Stimulated activated CD4-positive, alpha-beta T cell treated with anti-CD3 and anti-CD28 coated beads, Interleukin-12 subunit alpha, Interleukin-12 subunit beta, amount 100 ng/mL, for 48 hours (primary cell): ENCODE results near the gene METTL1.
"Not testable (repeated sequence)": the region's sequence is repeated elsewhere in the genome, so short reads cannot be mapped to it uniquely, and the experiment has no call there.

Source experiments
- DNase-seq, 3 donors: peaks; one replicate each; pipeline ENCODE4 v3.0.0-alpha.2; 2020; ENCODE audit warnings: low read depth in 2 of 3, low spot score in 1 of 3

METTL1 gene

DNA sequence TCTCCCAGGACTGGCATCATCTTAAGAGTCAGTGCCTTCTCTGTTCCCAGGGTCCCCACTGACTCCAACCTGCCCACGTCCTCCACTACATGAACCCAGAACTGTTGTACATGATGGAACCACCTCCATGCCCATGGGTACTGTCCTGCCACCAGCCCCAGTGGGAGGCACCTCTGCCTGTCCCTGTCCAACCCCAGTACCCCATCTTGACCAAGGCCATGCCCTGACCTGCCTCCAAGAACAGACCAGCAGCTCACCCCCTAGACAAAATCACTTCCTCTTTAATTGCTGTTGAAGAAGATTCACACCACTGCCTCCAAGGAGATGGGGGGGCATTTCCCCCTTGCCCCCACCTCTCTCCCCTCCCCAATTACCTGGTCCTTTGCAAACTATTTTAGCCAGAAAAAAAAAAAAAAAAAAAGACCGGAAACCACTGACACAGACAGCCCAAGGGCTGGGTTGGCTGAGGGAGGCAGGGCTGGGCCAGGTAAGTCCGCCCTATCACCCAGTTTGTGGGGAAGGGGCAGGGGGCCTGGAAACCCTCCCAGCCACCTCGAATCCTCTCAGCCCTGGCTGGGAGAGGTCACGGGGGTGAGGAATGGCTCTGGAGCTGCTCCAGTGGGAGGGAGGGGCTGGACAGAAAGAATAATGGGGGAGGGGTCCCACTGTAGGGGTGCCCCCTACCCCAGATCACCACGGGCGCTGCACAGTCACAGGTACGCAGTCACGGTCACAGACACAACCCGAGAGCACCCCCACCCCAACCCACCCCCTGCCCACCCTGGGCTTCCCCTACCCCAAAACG, 46.8 kb downstream of the METTL1 start:
- no peak for DNase-seq

DNA sequence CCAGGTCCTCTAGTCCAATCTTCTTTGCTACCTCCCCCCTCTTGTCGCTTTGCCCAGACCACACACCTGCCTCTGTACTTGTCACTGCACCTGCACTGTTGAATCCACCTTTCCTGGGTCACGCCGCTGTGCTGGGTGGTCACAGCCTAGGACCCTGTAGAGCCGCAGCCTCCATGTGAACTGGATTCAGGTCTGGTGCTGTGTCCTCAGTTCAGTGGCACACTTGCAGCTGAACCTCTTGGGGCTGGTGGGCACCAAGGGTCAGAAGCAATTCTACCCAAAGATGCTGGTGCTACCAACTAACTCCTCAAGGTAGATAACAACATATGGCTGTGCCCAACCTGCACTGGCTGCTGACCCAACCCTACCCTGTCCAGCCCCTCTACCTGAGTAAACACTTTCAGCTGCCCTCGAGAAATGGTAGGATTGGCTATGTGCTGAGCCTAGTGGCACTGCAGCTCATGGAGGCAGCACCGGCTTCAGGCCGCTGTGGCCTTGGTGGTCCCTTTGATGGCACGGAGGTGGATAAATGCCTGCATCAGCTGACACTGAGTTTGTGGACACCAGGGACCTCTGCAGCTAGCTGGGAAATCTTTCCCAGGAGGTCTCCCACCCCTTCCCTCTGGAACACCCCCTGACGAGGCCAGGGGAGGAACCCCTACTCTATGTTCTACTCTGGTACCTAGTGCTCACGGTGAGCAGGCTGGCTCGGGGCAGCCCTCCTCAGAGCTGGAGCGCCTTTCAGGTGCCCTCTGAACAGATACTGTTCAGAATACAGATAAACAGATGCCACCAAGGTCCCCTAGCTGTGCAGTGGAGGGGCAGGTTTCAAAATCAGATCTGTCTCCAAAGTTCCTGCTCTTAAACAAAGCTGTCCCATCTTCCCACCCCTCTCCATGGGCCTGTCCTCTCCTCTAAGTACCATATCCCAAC, 47.6 kb downstream of the METTL1 start:
- no peak for DNase-seq

- no peak for DNase-seq
Measured at GRCh38 chr12:57723630-57723962, 48.3 kb downstream of the METTL1 start.

- DNase-seq: no peak
Measured at GRCh38 chr12:57722716-57723629, 48.9 kb downstream of the METTL1 start.

DNA sequence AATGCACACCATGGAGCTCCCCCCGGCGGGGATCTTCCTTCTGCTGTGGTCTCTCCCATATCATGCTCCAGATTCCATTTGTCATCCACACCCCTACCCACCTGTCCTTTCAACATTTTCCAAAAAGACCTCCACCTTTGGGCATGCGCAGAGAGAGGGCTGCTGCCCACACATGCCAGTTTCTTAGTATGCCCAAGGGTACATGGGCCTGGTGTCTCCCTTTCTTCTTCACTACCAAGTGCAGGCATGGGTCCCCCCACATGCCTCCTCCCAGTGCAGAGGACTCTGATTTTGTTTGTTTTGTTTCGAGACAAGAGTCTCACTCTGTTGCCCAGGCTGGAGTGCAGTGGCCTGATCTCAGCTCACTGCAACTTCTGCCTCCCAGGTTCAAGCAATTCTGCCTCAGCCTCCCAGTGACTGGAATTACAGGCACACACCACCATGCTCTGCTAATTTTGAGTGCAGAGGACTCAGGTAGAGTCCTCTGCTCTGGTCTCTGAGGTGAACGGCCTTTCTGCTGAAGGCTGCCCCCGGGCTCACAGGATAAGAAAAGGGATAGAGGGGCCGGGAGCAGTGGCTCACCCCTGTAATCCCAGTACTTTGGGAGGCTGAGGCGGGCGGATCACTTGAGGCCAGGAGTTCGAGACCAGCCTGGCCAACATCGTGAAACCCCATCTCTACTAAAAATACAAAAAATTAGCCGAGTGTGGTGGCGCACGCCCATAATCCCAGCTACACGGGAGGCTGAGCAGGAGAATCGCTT, 49.9 kb downstream of the METTL1 start:
- not testable (repeated sequence) for DNase-seq

DNA sequence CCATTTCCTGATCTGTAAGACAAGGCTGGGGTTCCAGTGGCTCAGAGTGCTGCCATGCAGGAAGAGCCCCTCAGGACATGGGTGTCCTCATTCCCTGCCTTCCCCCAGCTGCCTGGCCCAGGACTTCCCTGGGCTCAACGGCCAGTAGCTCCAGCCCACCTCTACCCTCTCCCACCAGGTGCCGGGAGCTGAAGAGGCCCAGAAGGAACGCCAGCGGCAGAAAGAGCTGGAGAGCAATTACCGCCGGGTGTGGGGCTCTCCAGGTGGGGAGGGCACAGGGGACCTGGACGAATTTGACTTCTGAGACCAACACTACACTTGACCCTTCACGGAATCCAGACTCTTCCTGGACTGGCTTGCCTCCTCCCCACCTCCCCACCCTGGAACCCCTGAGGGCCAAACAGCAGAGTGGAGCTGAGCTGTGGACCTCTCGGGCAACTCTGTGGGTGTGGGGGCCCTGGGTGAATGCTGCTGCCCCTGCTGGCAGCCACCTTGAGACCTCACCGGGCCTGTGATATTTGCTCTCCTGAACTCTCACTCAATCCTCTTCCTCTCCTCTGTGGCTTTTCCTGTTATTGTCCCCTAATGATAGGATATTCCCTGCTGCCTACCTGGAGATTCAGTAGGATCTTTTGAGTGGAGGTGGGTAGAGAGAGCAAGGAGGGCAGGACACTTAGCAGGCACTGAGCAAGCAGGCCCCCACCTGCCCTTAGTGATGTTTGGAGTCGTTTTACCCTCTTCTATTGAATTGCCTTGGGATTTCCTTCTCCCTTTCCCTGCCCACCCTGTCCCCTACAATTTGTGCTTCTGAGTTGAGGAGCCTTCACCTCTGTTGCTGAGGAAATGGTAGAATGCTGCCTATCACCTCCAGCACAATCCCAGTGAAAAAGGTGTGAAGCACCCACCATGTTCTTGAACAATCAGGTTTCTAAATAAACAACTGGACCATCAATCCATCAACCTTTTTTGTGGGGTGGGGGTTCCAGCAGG, 51.0 kb downstream of the METTL1 start:
- DNase-seq: no peak

DNA sequence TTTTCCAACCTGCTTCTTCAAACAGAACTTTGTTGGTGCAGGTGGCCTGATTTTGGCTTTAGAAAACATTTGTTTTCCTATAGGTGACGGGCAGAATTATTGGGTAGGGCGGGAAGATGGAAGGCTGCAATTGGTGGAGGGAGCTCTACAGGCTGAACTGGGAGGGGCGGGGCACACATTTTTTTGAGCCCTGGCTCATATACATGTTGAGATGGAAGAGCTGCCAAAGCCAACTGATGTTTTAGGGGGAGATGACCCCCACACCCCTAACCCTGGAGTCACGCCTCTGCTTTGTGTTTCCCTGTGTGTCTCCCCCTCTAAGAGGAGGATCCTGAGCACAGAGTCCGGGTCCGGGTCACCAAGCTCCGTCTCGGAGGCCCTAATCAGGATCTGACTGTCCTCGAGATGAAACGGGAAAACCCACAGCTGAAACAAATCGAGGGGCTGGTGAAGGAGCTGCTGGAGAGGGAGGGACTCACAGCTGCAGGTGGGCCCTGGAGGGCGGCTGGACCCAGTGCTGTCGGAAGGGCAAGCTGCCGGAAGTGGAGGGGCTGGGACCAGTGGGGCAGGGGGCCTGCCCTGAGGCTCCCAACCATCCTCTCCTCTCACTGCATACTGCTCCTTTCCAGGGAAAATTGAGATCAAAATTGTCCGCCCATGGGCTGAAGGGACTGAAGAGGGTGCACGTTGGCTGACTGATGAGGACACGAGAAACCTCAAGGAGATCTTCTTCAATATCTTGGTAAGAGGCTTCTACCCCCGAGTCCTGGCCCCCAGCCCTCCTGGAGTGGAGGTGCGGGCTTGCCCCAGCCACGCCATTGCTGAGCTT, 51.9 kb downstream of the METTL1 start:
- DNase-seq: no peak

DNA sequence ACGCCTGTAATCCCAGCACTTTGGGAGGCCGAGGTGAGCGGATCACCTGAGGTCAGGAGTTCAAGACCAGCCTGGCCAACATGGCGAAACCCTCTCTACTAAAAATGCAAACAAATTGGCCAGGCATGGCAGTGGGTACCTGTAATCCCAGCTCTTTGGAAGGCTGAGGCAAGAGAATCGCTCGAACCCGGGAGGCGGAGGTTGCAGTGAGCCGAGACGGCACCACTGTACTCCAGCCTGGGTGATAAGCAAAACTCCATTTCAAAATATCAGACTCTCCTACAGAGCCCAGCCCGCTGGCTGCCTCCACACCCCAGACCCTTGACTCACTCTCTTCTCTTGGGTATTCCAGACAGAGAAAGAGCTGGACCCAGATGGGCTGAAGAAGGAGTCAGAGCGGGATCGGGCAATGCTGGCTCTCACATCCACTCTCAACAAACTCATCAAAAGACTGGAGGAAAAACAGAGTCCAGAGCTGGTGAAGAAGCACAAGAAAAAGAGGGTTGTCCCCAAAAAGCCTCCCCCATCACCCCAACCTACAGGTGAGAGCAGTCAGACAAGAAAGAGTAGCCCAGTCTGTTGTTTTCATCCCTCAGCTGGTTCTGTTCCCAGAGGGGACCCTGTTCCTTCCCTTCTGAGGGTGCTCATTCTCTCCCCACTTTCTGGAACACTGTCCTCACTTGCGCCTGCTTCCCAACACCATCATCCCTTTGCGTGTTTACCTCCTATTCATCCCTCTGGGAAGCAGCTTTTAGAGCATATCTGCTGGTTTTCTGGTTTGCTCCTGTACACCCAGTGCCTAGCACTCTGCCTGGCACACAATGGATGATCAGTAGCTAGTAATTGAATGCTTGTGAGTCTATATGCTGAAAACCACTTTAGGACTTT, 53.0 kb downstream of the METTL1 start:
- no peak for DNase-seq
